Stimulated activated CD4-positive, alpha-beta T cell treated with anti-CD3 and anti-CD28 coated beads, TNF-alpha, amount 100 ng/mL, for 1 hour (primary cell): Measurements from ENCODE around the gene SKA3.
A peak's percentile ranks its signal among the peaks of the same experiment; 100 is the strongest.
"Not testable (repeated sequence)": the region's sequence is repeated elsewhere in the genome, so short reads cannot be mapped to it uniquely, and the experiment has no call there.

ENCODE experiments used
- DNase-seq, 3 donors: peaks; one replicate each; pipeline ENCODE4 v3.0.0-alpha.2; 2020; ENCODE audit warnings: low read depth in 3 of 3, low spot score in 1 of 3

Gene SKA3

DNA sequence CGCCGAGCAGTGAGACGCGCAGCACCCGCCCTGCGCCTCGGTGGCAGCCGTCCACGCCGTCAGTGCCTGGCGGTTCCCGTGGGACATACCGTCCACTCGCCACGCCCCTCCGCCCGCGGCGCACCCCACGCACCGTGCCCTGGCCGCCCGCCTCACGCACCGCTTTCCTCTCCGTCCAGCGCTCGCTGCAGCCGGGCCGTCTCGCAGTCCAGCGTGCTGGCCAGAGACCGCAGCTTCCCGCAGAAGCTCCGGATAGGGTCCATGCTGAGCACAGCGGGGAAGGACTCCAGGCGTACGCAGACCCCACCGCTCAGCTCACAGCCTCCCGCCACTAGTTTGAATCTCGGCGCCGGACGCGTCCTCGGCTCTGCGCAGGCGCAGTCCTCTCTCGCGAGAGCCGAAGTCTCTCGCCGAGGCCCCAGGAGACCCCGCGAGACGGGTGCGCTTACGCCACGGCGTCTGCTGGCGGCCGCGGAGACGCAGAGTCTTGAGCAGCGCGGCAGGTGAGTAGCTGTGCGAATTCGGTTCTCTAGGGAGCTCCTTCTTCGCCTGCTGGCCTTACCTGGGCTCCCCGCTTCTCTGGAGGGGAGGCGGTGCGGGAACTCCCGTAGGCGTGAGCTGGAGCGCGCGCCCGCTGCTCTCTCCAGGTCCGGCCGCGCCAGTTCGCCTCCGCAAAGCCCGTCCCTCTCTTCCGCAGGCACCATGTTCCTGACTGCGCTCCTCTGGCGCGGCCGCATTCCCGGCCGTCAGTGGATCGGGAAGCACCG, at the start of gene SKA3, which contains the start of gene MRPL57:
Gene SKA3, minus strand, starts transcription at position 338 of the 767 bp plus-strand sequence. Its CDS starts 75 bp downstream, at position 263.
Gene MRPL57, plus strand, starts transcription at position 444 of the 767 bp plus-strand sequence. Its CDS starts 259 bp downstream, at position 703.
- DNase-seq: peak; percentile 84 to 90 (median 90)

DNA sequence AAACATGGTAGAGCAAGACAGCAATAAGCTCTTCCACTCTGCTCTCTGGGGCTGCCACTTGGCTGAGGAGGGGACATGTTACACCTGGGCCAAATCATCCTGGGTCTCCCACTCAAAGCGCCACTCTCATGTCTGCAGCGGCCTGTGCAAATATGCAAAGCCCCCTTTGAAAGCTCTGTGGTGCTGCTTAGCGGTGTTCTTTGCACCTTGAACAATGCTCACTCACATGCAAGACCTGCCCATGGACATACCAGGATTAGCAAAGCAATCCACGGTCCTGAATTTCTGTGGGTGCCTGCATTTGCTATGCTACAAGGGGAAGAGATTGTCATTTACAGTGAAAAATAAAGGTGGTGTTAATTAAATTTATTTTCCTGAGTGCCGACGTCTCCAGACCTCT, 48.7 kb upstream of the SKA3 start:
- DNase-seq: no peak

DNA sequence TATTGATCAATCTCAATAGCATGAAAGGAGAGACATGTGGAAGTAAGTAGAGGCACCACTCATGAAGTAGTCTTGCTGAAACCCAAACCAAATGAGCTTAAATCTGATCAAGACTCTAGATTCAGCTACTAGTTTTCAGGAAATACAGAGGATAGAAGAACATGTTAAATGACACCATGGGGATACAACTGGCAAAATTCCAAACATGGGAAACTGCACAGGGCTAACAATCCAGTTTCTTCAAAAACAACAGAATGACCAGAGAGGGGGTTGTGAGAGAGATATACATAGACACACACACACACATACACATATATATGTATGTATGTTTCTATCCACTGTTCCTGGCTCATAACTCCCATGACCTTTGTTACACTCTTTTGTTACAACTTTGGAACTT, 44.9 kb upstream of the SKA3 start:
- DNase-seq: no peak

- not testable (repeated sequence) for DNase-seq
Observed at GRCh38 chr13:21219716-21220115, 43.4 kb upstream of the SKA3 start.

- no peak for DNase-seq
Observed at GRCh38 chr13:21219036-21219381, 42.7 kb upstream of the SKA3 start.

DNA sequence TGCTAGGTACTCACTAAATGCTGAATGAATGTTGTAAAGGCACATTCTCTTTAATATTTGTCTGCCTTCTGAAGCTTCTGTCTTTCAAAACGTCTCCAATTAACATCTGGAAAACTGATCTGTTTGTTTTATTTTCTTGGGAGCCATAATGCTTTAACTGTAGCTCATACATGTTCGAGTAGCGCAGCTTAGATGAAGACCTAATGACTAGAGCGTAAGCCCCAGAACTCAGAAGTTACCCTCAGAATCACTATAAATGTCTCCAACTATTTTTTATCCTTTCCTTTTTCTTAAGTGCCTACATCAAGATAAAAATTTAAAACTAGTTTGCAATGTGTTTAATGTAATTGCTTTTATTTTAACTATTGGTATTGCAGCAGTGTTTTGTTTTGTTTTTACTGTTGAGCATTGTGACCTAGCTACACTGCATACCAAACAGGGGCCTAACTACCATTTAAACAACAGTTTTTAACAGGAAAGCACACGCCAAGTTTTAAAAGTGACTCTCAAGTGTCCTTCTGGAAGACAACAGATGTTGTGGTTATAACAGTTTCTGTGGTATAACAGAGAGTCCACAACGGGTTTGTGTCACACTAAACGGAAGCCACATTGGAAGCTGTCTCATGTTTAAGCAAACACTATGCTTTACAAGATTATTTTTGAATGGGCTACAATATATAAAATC, 42.1 kb upstream of the SKA3 start:
- DNase-seq: no peak

DNA sequence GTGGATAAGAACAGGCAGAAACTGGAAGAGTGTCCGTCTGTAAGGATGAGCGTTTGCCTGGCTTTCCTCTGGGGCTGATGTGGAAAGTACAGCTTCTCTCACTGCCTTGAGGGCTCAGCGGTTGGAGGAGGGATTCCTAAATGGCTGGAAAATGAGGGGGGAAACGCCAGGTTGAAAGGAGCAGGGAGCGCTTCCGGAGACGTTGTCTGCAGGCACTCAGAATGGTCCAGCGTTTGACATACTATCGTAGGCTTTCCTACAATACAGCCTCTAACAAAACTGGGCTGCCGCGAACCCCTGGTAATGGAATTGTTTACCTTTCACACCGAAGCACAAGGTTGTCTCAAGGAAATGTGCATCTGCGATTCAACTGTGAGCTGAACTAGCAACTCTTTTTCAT, 40.0 kb upstream of the SKA3 start:
- no peak for DNase-seq

- not testable (repeated sequence) for DNase-seq
Observed at GRCh38 chr13:21215419-21215818, 39.1 kb upstream of the SKA3 start.

DNA sequence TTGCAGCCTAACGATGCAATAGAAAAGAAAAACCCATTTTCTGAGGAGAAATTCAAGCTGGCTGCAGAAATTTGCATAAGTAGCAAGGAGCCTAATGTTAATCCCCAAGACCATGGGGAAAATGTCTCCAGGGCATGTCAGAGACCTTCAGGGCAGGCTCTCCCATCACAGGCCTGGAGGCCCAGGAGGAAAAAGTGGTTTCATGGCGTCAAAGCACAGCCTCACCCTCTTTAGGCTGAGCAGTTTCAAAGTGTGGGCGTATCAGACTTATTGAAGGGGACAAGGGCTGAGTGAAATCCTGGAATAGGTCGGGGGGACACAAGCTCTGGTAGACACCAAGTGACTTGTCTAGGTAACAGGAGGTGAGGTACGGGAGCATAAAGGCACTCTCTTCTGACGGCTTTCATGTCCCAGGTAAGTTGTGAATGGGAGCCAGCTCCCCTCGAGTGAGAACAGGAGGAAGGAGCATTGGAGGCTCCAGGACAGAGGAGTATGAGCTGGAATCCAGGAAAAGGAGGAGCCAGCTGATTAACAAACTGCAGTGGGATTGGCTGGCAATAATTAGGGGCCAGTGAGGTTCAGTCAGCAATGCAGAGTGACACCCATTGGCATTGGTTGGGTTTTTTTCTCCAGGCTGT, 35.9 kb upstream of the SKA3 start:
- no peak for DNase-seq

DNA sequence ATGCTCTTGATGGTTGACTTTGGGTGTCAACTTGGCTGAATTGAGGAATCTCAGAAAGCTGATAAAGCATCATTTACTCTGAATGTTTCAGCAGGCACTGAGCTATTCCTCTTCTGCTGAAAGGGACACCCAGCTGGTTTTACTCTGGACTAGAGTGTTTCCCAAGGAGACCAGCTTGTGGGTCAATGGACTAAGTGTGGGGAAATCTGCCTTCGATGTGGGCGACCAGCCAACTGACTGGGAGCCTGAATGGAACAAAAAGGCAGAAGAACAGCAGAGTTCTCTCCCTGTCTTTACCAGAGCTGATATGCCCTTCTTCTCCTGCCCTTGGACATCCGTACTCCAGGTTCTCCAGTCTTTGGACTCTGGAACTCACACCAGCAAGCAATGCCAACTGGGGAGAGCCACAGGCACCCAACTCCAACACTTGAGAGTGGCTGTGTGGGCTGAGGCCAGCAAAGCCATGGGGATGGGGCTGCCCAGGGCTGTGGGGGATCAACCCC, 32.4 kb upstream of the SKA3 start:
- DNase-seq: no peak

DNA sequence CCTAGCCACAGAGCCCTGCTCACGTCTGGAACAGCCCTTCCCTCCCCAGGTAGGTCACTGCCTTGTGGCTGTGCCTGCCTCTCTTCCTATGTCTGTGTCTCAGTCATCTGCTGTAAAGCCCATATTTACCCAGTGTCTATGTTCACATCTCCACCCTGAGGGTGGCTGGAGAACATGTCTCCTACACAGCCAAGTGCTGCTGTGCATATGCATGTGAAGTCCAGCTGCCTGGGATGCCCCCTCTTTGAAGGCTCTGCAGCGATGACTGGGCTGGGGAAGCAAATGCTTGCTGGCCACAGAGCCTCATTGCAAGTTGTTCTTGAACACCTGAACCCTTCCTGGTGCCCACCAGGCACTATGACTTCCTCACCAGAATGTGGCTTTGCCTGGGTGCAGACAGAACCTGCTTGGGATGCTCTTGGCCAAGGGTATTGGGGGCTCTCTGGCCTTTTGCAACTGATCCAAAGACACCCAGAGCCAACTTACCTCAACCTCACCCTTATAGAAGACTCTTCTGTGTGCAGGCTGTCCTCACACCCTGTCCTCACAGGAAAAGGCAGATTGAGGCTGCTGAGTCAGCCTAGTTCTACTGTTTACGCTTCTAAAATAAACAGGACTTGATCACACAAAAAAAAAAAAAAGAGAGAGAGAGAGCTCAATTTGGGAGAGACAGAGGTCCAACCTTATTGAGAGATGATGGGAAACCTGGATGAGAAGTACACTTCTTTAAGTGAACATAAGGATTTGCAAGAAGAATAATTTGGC, 26.6 kb upstream of the SKA3 start:
- DNase-seq: no peak

DNA sequence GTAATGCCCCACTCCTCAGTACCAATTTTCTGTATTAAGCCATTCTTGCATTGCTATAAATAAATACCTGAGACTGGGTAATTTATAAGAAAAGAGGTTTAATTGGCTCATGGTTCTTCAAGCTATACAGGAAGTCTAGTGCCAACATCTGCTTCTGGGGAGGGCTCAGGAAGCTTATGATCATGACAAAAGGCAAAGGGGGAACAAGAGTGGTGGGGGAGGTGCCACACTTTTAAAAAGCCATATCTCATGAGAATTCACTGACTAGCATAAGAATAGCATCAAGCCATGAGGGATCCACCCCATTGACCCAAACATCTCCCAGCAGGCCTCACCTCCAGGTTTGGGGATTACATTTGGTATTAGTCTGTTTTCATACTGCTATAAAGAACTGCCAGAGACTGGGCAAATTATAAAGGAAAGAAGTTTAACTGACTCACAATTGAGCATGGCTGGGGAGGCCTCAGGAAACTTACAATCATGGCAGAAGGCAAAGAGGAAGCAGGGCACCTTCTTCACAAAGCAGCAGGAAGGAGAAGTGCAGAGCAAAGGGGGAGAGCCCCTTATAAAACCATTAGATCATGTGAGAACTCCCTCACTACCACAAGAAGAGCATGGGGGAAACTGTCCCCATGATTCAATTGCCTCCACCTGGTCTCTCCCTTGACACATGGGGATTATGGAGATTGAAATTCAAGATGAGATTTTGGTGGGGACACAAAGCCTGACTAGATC, 25.3 kb upstream of the SKA3 start:
- DNase-seq: not testable (repeated sequence)

GRCh38 chr13:21198391-21198790, 22.0 kb upstream of the SKA3 start:
- not testable (repeated sequence) for DNase-seq

GRCh38 chr13:21197606-21198225, 21.4 kb upstream of the SKA3 start:
- DNase-seq: not testable (repeated sequence)

DNA sequence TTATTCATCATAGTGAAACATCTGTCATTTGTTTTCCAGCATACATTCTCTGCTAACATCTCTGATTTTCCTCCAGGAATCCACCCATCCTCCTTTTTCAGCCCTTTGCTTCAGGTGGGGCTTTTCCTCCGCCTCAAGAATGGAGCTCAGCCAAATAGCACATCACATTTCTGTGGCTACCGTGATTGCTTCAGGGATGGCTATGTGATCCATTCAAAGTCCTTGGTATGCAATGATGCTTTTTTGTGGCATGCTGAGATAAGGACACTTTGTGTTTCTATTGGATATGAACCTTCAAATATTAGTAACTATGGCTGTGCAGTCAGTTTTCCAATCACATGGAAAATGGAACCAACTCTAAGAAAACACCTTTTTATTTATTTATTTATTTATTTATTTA, 18.4 kb upstream of the SKA3 start:
- DNase-seq: not testable (repeated sequence)

DNA sequence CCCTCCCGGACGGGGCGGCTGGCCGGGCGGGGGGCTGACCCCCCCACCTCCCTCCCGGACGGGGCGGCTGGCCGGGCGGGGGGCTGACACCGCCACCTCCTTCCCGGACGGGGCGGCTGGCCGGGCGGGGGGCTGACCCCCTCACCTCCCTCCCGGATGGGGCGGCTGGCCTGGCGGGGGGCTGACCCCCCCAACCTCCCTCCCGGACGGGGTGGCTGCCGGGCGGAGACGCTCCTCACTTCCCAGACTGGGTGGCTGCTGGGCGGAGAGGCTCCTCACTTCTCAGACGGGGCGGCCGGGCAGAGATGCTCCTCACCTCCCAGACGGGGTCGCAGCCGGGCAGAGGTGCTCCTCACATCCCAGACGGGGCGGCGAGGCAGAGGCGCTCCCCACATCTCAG, 10.1 kb upstream of the SKA3 start:
- DNase-seq: not testable (repeated sequence)

GRCh38 chr13:21181671-21182070, 5.3 kb upstream of the SKA3 start:
- no peak for DNase-seq

- peak; percentile 2 to 34 (median 5) for DNase-seq
Observed at GRCh38 chr13:21176982-21177284, 581 bp upstream of the SKA3 start.

- DNase-seq: no peak
Observed at GRCh38 chr13:21175656-21176214, 617 bp downstream of the SKA3 start.

DNA sequence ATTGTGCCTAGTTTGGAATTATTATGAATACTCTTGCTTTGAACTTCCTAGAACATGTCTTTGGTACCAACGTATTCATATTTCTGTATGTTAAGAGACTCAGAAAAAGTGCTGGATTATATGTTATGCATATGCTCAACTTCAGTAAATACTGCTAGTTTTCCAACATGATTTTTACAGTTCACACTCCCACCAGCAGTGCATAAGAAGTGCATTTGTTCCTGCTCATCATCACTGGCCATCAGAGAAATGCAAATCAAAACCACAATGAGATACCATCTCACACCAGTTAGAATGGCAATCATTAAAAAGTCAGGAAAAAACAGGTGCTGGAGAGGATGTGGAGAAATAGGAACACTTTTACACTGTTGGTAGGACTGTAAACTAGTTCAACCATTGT, 2.6 kb downstream of the SKA3 start:
- not testable (repeated sequence) for DNase-seq
